ENCODE data around the gene CEP128.

Gene CEP128

DNA sequence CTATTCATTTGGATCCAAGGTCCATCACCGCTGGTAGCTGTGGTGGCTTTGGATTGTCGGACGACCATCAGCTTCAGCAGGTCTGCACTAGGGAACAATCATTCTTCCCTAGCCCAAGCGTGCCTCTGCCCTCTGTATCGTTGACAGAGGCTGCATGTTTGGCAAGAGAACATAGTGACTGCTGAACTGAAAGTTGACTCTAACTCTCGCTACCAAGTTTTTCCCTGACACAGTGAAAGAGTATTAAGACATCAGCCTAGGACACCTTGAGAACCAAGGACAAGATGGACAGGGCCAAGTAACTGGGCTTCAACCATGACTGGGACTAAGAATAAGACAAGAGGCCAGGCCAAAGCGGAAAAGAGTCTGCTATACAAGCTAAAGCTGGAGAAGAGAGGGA is 40.1 kb upstream of the CEP128 start:
- TF ChIP-seq, protein P1, sequence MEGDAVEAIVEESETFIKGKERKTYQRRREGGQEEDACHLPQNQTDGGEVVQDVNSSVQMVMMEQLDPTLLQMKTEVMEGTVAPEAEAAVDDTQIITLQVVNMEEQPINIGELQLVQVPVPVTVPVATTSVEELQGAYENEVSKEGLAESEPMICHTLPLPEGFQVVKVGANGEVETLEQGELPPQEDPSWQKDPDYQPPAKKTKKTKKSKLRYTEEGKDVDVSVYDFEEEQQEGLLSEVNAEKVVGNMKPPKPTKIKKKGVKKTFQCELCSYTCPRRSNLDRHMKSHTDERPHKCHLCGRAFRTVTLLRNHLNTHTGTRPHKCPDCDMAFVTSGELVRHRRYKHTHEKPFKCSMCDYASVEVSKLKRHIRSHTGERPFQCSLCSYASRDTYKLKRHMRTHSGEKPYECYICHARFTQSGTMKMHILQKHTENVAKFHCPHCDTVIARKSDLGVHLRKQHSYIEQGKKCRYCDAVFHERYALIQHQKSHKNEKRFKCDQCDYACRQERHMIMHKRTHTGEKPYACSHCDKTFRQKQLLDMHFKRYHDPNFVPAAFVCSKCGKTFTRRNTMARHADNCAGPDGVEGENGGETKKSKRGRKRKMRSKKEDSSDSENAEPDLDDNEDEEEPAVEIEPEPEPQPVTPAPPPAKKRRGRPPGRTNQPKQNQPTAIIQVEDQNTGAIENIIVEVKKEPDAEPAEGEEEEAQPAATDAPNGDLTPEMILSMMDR (IDR thresholded peaks at IDR 0.05; ENCODE audit: low read depth, low read length), result no peak
- DNase-seq (ENCODE audit: low read depth in 2 of 2), result no peak
- no peak overlapping the region for H3K4me3 ChIP-seq (replicated peaks in 1 of 2; ENCODE audit: low read depth in 2 of 2, low read length in 2 of 2)

DNA sequence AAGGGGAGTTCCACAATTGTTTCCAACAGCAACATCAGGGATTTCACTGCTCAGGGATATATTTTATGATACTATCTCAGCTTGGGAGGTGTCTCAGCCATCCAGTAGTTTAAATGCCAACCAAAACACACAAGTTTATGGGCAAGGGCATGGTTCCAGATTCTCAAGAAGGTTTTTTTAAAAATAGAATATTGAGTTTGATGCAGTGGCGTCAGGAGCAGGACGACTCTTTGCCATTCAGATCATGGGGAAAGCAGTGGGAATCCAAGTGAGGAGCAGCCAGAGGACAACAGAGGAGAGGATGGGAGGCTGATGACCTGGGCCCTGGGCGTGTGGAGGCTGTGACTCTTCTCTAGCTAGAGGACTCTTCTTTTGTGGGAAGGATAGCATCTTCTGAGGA is 39.6 kb upstream of the CEP128 start:
- TF ChIP-seq, protein P1 (IDR thresholded peaks at IDR 0.05; ENCODE audit: low read depth, low read length), result no peak
- no peak overlapping the region for H3K4me3 ChIP-seq (replicated peaks in 1 of 2; ENCODE audit: low read depth in 2 of 2, low read length in 2 of 2)
- no peak for DNase-seq (ENCODE audit: low read depth in 2 of 2)

DNA sequence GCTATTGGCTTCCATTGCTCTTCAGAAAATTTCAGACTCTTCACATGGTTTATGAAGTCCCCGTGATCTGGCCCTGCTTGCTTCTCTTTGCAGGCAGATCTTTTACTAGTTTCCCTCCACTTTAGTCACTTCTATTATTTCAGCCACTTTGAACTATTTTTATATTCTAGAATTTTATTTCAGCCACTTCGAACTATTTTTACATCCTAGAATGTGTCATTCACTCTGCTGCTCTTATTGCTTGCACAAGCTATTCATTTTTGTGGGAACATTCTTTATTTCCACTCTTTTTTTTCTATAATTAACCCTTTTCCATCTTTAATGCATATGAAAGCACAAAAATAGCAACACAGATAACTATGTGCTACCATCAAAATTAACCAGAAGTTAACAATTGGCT is 38.4 kb upstream of the CEP128 start:
- TF ChIP-seq, protein P1 (IDR thresholded peaks at IDR 0.05; ENCODE audit: low read depth, low read length), result no peak
- no peak overlapping the region for H3K4me3 ChIP-seq (replicated peaks in 1 of 2; ENCODE audit: low read depth in 2 of 2, low read length in 2 of 2)
- DNase-seq (ENCODE audit: low read depth in 2 of 2), result no peak

DNA sequence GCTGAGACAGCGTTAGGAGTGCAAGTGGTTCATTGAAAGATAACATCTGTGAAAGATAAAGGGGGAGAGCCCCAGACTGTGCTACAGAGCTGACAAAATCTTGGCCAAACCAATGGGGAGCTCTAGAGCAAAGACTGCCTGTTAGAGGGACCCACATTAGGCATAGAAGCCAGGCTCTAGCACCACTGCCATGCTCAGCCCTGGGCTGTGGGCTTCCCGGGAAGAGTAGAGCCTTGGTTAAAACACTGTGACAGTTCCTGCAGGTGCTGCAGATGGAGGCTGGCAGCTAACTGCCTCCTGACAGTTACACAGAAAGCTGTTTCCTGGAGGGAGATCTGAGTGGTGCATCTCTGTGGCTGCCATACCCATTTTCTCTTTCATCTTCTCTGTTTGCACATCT is 36.9 kb upstream of the CEP128 start:
- TF ChIP-seq, protein P1 (IDR thresholded peaks at IDR 0.05; ENCODE audit: low read depth, low read length), result no peak
- no peak overlapping the region for H3K4me3 ChIP-seq (replicated peaks in 1 of 2; ENCODE audit: low read depth in 2 of 2, low read length in 2 of 2)
- no peak for DNase-seq (ENCODE audit: low read depth in 2 of 2)

DNA sequence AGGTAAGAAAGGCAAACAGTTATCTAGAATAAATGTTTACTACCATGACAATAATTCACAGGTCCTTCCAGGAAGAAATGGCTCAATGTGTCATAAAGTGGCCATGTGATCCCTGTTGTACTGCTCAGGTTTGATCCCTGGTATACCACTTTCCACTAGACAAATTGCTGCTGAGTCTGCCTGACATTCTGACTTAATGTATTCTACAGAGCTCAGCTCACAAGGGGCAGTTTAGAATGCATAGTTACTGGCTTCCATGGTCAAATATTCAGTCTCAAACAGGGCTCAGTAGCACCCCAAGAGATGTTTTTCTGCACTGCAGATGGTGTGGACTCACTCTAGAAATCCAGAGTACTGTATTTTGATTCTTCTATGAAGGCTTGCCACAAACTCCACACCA is 35.7 kb upstream of the CEP128 start:
- no peak for DNase-seq (ENCODE audit: low read depth in 2 of 2)
- TF ChIP-seq, protein P1 (IDR thresholded peaks at IDR 0.05; ENCODE audit: low read depth, low read length), result no peak
- no peak overlapping the region for H3K4me3 ChIP-seq (replicated peaks in 1 of 2; ENCODE audit: low read depth in 2 of 2, low read length in 2 of 2)

DNA sequence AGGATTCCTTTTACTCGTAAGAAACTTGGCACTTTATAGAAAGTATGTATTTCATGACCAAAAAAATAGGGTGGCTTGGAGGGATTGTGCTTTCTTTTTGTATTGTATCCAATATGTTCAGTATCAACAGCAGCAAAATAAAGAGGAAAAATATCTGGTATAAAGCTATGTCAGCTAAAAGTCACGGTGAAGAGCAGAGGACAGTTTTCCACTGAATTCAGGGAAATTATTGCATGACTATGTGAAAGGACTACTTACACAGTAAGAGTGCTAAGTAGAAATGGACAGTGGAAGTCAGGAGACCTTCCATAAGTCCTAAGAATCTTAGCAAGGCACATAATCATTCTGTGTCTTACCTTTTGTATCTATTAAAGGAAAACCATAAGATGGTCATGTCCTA is 33.1 kb upstream of the CEP128 start:
- TF ChIP-seq, protein P1 (IDR thresholded peaks at IDR 0.05; ENCODE audit: low read depth, low read length), result no peak
- DNase-seq (ENCODE audit: low read depth in 2 of 2), result no peak
- H3K4me3 ChIP-seq (replicated peaks in 1 of 2; ENCODE audit: low read depth in 2 of 2, low read length in 2 of 2), result no peak overlapping the region

DNA sequence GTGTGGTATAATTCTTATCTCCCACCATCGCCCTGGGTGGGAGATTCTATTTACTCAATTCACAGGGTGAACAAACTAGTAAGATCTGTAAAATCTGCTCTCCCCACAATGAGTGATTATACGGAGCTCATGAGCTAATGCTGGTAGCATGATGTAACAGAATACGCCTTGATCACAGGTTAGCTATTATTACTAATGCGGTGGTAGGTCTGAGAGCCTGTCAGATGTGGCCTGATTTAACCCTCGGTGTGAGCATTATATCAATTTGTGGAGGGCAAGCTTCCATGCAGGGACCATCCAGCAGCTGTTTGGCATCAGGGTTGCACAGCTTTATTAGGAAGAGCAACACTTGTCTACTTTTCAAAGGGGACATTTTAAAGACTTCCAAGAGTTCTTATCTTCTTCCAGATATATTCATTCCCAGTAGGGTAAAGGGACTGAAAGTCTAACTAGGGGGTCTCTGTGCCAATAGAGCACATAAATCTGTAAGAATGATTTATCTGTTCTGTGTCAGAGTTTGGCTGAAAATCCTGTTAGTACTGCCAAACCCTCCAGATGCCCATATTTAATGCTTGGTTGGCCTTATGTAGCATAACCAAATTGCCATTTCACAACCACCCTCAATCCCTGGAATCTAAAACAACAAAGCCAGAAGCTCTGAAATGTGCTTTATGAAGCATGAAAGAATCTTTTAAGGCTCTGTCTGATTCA is 32.5 kb upstream of the CEP128 start:
- DNase-seq (ENCODE audit: low read depth in 2 of 2), result peak in 1 of 2 donors; percentile 24
- TF ChIP-seq, protein P1 (IDR thresholded peaks at IDR 0.05; ENCODE audit: low read depth, low read length), result no peak
- no peak overlapping the region for H3K4me3 ChIP-seq (replicated peaks in 1 of 2; ENCODE audit: low read depth in 2 of 2, low read length in 2 of 2)

Measured in cardiac fibroblast (primary cell).